ENCODE data around the gene ASCC3.

Gene ASCC3

GRCh38 chr6:100467129-100468015, 413.8 kb downstream of the ASCC3 start:
- no peak for DNase-seq (ENCODE audit: low read depth)

DNA sequence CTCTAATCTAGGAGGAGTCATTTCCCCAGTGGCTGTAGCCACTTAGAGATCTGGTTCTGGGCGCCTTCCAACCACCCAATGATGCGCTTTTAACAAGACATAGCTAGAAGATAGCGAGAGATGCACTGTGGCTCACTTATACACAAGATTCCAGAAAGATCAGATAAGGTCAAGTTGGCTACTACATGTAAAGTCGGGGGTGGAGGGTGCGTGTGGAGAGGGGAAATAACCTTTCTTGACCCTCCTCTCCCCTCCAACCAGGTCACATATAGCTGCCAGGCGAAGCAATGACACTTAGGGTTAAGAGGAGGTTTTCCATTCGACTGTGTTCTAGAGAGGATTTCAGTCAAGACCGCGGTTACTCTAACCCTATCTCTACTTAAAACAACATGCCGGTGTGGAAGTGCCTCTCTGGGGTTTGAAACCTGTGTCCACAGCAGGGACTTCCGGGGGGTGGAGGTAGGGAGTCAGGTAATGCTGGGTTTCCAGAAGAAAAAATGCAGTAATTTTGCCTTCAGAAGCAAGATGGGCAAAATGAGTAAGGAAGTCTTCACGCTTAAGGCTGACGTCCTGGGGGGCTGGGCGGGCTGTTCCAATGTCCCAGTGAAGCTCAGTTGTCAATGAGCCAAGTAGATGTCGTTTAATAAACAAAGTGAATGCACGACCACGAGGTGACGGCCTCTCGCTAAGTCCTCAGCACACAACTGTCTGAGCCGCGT, 414.6 kb downstream of the ASCC3 start:
- DNase-seq (ENCODE audit: low read depth) = no peak

DNA sequence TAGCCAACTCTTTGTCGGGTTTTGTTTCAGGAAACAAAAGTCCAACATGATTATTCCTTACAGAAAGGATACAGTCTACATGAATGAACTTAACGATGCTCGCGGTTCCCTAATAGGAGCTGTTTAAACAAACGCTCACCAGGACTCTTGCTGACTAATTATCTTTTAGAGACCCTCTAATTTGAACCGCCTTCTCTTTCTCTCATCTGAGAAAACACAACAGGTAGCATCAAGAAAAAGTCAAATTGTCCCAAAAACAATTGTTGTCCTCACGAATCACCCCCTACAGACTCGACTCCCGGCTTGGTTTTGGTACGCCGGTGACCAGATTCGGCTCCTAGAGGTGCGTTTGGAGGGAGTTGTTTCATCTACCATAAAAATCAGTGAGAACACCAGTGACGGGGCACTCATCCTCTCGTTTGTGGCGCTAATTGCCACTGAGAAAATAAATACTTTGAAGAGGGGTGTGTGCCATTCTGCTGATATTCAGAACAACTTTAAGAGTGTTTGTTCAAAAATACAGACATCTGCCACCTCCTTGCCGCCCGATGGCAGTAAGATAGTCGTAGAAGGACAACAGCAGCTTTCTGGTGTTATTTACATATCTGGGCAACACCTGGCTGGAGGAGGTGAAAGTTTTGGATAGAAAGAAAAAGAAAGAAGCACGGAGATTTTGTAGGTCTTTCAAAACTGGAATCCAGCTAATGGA, 415.3 kb downstream of the ASCC3 start:
- DNase-seq (ENCODE audit: low read depth) = no peak

- no peak for DNase-seq (ENCODE audit: low read depth)
Observed at GRCh38 chr6:100464903-100465700, 416.0 kb downstream of the ASCC3 start, which contains the start of gene SIM1. TSS of gene SIM1 (minus strand) at chr6:100464921. CDS start at chr6:100463468, 1,453 bp downstream.

DNA sequence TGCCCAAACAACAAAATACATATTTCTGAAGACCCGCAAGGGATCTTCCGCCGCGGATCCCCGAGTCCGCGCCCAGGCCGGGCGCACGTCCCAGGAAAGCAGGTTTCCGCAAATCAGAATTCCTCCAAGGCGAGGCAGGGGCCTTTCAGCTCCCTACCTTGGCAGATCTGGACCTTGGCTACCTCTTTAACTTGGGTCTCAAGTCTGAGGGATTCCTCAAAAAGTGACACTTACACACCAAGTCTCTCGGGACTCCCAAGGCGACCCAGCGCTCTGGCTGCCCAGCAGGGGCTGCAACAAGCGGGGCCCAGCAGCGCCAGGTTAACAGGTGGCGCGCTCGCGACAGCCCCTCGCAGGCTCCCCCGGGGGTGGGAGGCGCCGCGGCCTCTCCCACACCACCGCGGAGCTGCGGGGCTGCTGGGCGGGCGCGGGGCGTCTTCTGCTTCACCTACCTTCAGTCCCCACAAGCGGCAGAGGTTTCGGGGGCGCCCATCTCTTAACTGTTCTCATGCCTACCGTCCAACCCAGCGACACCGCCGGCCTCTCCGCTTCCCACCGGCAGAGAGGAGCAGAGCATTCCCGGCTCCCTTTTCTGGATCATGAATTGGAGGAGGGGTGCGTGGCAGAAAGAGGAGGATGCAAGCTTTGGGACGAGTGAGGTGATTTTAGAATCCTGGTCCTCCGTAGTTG, 416.8 kb downstream of the ASCC3 start:
- DNase-seq (ENCODE audit: low read depth) = no peak

- no peak for DNase-seq (ENCODE audit: low read depth)
Observed at GRCh38 chr6:100463630-100464161, 417.4 kb downstream of the ASCC3 start.

DNA sequence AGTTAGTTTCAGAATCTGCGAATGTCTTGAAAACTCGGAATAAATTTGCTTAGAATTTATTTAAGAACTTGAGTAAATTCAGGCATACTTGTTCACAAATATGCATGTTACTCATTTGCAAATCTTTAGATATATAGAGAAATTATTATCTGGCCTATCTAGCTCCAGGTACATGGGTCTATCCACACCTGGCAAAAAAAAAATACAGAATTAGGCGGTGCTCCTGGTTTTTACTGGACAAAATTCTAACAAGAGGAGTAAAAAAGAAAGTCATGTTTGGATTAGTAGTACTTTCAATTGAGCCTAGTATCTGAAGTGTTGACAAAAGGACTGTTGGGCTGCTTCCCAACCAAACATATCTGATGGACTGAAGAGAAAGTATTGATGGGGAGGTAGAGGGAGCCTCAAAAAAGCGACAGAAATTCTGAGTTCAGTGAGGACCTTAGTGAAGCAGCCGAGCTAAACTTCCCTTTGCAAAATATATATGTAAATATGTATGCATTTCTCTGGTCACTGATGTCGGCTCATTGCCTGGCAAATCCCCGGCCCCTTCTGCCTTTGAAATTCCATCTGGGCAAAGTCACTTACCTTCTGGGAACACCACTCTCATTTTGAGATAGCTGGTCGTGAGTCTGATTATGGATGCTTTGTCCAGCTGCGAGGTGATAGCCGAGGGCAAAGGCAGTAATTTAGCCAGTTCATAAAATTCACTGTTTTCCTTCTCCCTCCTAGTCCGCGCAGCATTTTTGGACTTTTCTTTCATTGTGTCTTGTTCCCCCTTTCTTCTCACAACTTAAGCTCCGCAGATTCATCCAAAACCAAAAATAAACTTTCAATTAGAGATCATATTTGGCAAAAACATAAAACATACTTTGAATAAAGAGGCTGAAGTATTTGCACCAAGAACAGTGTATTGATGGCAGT, 418.2 kb downstream of the ASCC3 start:
- no peak for DNase-seq (ENCODE audit: low read depth)

DNA sequence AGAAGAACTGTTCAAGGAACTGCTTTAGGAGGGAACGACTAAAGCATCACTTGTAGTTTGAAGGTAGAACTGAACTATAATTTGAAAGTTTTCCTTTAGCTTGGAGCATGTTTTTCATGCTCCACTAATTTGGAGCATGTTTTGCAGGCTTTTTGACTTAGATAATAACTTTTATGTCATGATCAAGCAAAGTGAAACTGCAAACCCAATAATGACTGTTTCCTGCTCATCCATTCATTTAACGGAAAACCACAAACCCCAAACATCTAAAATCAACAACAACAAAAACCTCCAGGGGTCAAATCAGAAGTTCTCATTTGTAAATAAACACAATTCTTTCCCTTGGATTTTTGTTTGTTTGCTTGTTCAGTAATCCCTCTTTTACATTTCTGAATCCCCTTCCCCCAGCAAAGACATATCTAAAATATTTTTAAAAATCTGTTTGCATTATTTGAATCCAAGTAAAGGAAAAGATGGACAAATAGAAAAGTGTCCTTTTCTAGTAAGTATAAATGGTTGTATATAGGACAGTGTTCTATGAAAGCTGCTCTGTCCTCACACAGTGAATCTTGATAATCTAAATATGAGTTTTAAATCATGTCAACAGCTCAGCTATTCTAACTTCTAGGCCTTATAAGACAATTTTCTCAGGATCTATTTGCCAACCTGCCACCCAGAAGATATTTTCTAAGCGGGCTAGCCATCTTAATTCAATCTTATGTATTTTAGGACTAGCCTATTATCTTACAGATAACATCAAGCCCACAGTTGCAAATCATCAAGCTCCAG, 419.0 kb downstream of the ASCC3 start:
- DNase-seq (ENCODE audit: low read depth) = no peak

- no peak for DNase-seq (ENCODE audit: low read depth)
Observed at GRCh38 chr6:100461278-100461916, 419.7 kb downstream of the ASCC3 start.

DNA sequence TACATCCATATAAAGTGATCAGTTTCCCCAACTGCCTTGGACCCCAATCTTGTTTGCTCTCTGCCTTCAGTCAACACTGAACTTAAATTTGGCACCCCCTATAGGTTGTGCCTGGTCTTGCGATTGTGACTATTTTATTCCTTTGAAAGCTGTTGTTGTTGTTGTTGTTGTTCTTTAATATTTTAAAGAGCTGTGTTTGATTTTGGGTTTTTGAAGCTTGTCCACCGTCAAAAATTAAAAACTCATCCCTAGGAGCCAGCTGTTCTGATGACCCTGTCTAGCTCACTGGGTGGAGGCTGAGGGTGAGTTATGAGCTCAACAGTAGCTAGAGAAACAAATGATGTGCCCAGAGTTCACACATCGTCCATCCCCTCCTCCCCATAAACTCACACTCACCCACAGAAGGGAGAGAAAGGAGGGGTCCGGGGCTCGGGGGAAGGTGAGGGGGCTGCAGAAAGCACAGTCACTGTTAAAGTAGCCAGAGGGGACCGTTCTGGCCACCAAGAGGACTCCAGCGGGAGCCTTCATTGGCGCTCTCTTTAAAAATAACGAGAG, 420.4 kb downstream of the ASCC3 start:
- no peak for DNase-seq (ENCODE audit: low read depth)

DNA sequence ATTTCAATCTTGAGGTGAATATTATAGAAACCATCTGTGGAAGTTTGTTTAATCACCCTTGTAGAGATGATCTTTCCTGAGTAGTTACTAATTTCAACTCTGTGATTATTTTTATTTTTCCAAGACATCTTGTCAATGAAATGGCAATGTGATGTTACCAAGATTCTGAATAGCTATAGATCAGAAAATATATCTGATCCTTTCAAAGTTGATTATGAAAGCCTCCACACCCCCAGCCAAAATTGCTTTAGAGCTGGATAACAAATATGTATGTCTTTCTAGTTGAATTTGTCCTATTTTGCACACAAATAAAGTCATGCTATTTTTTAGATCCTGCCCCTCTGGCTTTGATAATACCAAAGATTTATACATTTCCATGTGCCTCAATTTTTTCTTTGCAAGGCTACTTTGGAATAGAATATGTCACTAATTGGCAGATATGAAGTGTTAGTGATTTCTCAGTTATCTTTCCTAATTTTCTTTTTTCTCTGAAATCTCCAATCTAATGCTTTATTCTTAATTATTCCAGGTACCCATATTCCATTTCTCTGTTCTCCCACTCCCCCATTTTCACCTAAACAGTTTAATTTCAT, 421.4 kb downstream of the ASCC3 start:
- DNase-seq (ENCODE audit: low read depth) = no peak

DNA sequence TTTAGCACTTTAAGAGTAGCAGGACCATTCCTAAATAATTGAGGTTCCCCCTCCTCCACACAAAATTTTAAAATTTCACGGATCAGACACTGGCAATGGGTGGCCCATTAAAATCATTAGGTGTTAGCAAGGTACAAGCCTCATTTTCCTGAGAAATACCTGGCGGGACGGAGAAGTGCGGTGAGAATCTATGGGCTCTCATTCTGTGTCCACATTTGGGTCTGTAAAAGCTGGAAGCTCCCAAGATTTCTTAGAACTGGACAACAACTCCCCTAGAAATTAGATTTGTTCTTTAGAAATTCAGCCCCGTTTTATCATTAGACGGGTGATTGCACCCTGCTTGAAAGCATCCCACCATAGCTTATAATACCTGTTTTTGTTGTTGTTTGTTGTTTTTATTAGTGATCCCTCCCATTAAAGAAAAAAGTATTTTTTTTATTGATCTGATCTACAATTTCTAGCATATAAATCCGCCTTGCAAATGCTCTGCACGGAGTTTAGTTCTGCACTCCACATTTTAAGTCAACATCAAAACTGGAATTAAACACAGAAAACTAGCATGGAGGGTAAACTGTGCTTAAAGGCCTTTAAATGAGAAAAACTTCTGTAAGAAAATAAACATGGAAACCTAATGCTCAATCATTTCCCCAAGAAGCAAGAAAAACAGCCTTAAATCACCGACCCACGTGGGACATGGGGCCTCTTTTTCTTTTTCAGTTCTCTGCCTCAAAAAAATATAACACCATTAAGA, 422.1 kb downstream of the ASCC3 start:
- no peak for DNase-seq (ENCODE audit: low read depth)

Measured in stimulated activated CD8-positive, alpha-beta memory T cell treated with anti-CD3 and anti-CD28 coated beads, Interleukin-12 subunit alpha, Interleukin-12 subunit beta, amount 100 ng/mL, for 4 hours (primary cell).